Mesothelial cell of epicardium (in vitro differentiated cells): ENCODE results near the gene EPB41L5. TPM values are rescaled to one million over a fixed set of nuclear protein-coding genes. Genes with fewer than 3 reads are reported as not detected.
A peak's percentile ranks its signal among the peaks of the same experiment; 100 is the strongest.
"Not testable (repeated sequence)": the region's sequence is repeated elsewhere in the genome, so short reads cannot be mapped to it uniquely, and the experiment has no call there.

ENCODE experiments used
- DNase-seq, 2 experiments: peaks; one replicate each; pipeline ENCODE4 v3.0.0; 2021; ENCODE audit warnings: low spot score in 2 of 2; ENCODE audit not compliant: unreplicated experiment in 2 of 2
- H3K27ac Mint-ChIP-seq: 2 replicates; pipeline ENCODE4 v1.8.0; 2021; ENCODE audit warnings: mixed read lengths
- H3K27me3 Mint-ChIP-seq: 2 replicates; pipeline ENCODE4 v1.8.0; 2021; ENCODE audit warnings: low read depth, mixed read lengths
- H3K36me3 Mint-ChIP-seq: 2 replicates; pipeline ENCODE4 v1.8.0; 2021; ENCODE audit warnings: mixed read lengths
- H3K4me1 Mint-ChIP-seq: 2 replicates; pipeline ENCODE4 v1.8.0; 2021; ENCODE audit warnings: mixed read lengths
- H3K4me3 Mint-ChIP-seq: 2 replicates; pipeline ENCODE4 v1.8.0; 2021; ENCODE audit warnings: mild to moderate bottlenecking, moderate library complexity, mixed read lengths
- H3K9me3 Mint-ChIP-seq: 2 replicates; pipeline ENCODE4 v1.8.0; 2021; ENCODE audit warnings: mixed read lengths
- total RNA-seq: library from RNA; stranded (reverse); gene quantifications from 3 replicates; pipeline ENCODE4 v1.2.1, GENCODE V29; 2021
- TF ChIP-seq, protein P1 (sequence below): fragments of 200-600 bp; sonication (generic); IDR thresholded peaks from one replicate; pipeline ENCODE4 v1.5.0; 2021; ENCODE audit warnings: antibody characterized with exemption; ENCODE audit not compliant: unreplicated experiment

The EPB41L5 gene
- total RNA-seq, 1 donor from 2014 or later, result 43.4 TPM

DNA sequence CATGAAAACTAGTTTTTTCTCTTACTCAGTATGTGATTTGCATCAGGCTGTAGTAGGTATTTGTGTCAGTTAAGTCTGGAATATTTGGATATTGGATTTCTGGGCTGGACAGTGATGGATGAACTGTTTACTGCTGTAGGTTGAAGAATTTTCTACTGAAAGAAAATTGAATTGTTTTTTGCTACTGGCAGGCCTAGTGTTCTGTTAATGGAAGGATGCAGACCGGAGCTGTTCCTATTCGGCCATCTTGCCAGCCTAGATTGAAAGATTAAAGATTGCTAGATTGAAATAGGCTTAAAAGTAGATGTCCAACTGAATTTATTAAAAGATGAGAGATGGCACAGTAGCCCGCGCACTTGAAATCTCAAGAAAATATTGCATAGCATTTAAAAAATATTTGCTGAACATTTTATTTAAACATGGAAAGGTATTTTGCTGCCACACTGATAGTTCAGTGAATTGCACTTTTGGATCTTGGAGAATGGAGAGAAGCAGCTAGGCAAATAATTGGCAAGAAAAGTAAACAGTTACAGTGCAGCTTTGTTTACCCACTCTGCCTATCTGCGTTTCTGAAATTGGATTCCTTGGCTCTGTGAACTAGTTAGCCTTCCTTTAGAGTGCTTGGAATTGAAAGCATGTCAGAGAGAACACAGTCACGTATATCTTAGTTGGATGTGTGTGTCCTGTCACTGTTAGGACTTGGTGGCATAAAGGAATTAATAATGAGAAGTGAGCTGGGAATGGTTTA, 54.1 kb downstream of the EPB41L5 start:
- no peak for DNase-seq

DNA sequence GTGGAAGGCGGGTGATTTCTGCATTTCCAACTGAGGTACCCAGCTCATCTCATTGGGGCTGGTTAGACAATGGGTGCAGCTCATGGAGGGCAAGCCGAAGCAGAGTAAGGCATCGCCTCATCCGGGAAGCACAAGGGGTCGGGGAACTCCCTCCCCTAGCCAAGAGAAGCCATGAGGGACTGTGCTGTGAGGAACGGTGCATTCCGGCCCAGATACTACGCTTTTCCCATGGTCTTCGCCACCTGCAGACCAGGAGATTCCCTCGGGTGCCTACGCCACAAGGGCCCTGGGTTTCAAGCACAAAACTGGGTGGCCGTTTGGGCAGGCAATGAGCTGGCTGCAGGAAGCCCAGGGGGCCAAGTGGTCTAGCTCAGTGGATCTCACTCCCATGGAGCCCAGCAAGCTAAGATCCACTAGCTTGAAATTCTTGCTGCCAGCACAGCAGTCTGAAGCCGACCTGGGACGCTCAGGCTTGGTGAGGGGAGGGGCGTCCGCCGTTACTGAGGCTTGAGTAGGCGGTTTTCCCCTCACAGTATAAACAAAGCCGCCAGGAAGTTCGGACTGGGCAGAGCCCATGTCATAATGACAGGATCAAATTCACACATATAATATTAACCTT, 55.3 kb downstream of the EPB41L5 start:
- H3K27ac Mint-ChIP-seq, DNase-seq, H3K27me3 Mint-ChIP-seq, H3K4me3 Mint-ChIP-seq: not testable (repeated sequence)
- H3K9me3 Mint-ChIP-seq, result peaks cover 22% of the 10 kb centered on the region
- H3K36me3 Mint-ChIP-seq, result peaks cover 33% of the 10 kb centered on the region
- peaks cover 23% of the 10 kb centered on the region for H3K4me1 Mint-ChIP-seq

More for the DNA sequence above, 54.1 kb downstream of the EPB41L5 start:
- Mint-ChIP-seq H3K27me3 (no peaks in the 10 kb centered on the region), H3K27ac (peak overlapping the region; percentile 45), H3K4me3 (no peak overlapping the region), H3K4me1 (peaks cover 23% of the 10 kb centered on the region), H3K36me3 (peaks cover 30% of the 10 kb centered on the region), H3K9me3 (peaks cover 22% of the 10 kb centered on the region)
- TF ChIP-seq, protein P1, sequence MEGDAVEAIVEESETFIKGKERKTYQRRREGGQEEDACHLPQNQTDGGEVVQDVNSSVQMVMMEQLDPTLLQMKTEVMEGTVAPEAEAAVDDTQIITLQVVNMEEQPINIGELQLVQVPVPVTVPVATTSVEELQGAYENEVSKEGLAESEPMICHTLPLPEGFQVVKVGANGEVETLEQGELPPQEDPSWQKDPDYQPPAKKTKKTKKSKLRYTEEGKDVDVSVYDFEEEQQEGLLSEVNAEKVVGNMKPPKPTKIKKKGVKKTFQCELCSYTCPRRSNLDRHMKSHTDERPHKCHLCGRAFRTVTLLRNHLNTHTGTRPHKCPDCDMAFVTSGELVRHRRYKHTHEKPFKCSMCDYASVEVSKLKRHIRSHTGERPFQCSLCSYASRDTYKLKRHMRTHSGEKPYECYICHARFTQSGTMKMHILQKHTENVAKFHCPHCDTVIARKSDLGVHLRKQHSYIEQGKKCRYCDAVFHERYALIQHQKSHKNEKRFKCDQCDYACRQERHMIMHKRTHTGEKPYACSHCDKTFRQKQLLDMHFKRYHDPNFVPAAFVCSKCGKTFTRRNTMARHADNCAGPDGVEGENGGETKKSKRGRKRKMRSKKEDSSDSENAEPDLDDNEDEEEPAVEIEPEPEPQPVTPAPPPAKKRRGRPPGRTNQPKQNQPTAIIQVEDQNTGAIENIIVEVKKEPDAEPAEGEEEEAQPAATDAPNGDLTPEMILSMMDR, result no peak

DNA sequence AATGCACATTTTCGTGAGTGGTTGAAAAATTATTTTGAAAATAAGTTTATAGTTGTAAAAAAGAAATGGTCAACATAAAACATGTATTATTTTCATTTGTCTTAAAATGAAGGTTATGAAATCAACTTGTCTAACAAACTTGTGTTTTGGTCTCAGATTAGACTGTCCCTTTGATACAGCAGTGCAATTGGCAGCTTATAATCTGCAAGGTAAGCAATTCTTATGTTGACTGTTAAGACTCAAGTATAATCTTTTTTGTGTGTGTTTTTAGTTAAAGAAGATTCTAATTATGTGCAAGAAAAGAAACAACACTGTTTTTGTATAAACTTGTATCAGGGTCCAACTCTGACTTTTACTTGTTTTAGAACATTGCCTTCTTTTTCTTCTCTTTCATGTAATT, 62.7 kb downstream of the EPB41L5 start:
- Mint-ChIP-seq H3K9me3 (peaks cover 16% of the 10 kb centered on the region), H3K27ac (no peak overlapping the region), H3K4me1 (no peaks in the 10 kb centered on the region), H3K27me3 (no peaks in the 10 kb centered on the region), H3K36me3 (peaks cover 49% of the 10 kb centered on the region), H3K4me3 (no peak overlapping the region)
- TF ChIP-seq, protein P1, result no peak
- DNase-seq, result no peak

DNA sequence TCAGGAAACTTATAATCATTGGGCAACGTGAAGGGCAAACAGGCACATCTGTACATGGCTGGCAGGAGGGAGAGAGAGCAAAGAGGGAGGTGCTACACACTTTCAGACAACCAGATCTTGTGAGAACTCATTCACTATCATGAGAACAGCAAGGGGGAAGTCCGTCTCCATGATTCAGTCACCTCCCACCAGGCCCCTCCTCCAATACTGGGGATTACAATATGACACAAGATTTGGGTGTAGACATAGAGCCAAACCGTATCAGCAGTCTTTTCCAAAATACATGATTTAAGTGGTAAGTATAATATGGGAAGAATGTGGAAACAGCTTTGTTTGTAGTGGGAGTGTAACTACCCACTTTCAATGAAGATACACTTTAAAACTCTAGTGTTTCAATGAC, 65.0 kb downstream of the EPB41L5 start:
- no peaks in the 10 kb centered on the region for H3K27me3 Mint-ChIP-seq
- TF ChIP-seq, protein P1, result no peak
- no peak for DNase-seq
- H3K27ac Mint-ChIP-seq, result peak overlapping the region; percentile 58
- H3K4me1 Mint-ChIP-seq, result no peaks in the 10 kb centered on the region
- H3K36me3 Mint-ChIP-seq, result peaks cover 53% of the 10 kb centered on the region
- no peak overlapping the region for H3K4me3 Mint-ChIP-seq
- peaks cover 6% of the 10 kb centered on the region for H3K9me3 Mint-ChIP-seq

DNA sequence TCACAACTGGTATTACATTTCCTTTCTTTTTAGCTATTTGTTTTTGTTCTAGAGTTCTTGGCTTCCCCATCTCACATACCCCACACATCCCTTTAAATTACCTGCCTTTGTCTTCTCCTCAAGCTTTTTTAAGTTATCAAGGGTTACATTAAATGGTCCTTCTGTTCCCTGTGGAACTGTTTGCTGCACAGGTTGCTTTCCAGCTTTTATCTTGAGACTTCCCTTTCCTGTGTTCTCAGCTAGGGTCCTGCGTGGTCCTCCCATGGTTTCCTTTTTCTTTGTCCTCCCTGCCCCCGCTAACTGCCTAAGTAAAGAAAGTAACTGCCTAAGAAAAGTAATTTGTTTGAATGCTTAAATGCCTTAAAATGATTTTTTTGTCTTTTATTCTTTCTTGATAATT, 66.8 kb downstream of the EPB41L5 start:
- Mint-ChIP-seq H3K27ac (no peak overlapping the region), H3K4me3 (no peak overlapping the region), H3K9me3 (peaks cover 19% of the 10 kb centered on the region), H3K36me3 (peaks cover 69% of the 10 kb centered on the region), H3K4me1 (no peaks in the 10 kb centered on the region), H3K27me3 (no peaks in the 10 kb centered on the region)
- no peak for DNase-seq
- TF ChIP-seq, protein P1, result no peak

DNA sequence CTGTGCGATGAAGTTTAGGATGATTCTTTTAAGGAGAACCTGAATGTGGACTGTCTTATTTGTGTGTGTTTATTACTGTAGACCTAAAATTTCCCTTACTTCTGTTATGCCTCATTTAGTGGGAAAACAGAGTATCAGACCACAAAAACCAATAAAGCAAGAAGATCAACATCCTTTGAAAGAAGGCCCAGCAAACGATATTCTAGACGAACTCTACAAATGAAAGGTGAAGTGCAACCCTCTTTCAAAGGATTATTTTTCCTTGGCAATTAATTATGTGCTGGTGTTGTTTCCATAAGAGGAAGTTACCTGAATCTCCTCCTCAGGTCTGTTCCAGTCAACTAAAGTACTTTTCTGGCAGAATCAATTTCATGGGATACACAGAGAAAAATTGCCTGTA, 78.6 kb downstream of the EPB41L5 start:
- no peak overlapping the region for H3K4me3 Mint-ChIP-seq
- H3K4me1 Mint-ChIP-seq, result no peaks in the 10 kb centered on the region
- peaks cover 6% of the 10 kb centered on the region for H3K9me3 Mint-ChIP-seq
- no peak for DNase-seq
- no peak overlapping the region for H3K27ac Mint-ChIP-seq
- TF ChIP-seq, protein P1, result no peak
- peaks cover 51% of the 10 kb centered on the region for H3K36me3 Mint-ChIP-seq
- no peaks in the 10 kb centered on the region for H3K27me3 Mint-ChIP-seq
